AG04450 (cell line): ENCODE measurements around the gene FXN. TPM values are rescaled to one million over a fixed set of nuclear protein-coding genes. Genes with fewer than 3 reads are reported as not detected.

Source experiments
- CTCF ChIA-PET: fragments of 300-600, 350-600 bp; formaldehyde crosslinking; extraction: SDS; loops from one replicate; lab custom pipeline; 2022; ENCODE audit warnings: antibody characterized with exemption, inconsistent platforms; lab: Charles Lee
- POLR2A ChIA-PET: fragments of 350-600 bp; formaldehyde crosslinking; extraction: SDS; loops from one replicate; lab custom pipeline; 2021; ENCODE audit warnings: antibody characterized with exemption, inconsistent platforms; lab: Yijun Ruan, JAX
- DNase-seq: peaks from one replicate; pipeline ENCODE4 v3.0.0-alpha.2; 2011; ENCODE audit warnings: low read depth, low spot score
- H3K27ac ChIP-seq: one replicate; pipeline ENCODE4 v1.5.1; 2012; ENCODE audit warnings: low read depth, low read length, control low read depth
- H3K27me3 ChIP-seq: one replicate; pipeline ENCODE4 v1.6.0; 2012; ENCODE audit warnings: low read length; ENCODE audit not compliant: control insufficient read depth, insufficient read depth
- H3K4me3 ChIP-seq: 2 replicates; pipeline ENCODE4 v1.5.1; 2011; ENCODE audit warnings: mild to moderate bottlenecking, low read depth, low read length, control low read depth
- H3K9me3 ChIP-seq: 2 replicates; pipeline ENCODE4 v1.5.1; 2012; ENCODE audit warnings: low read length; ENCODE audit not compliant: control insufficient read depth, insufficient read depth
- CTCF ChIP-seq: IDR thresholded peaks from 2 replicates; pipeline ENCODE4 v1.5.1; 2011; ENCODE audit warnings: low read depth, low read length, control low read depth, inconsistent platforms
- polyA plus RNA-seq: library from polyadenylated mRNA; depleted of rRNA; stranded (reverse); fragments of >200 nt; gene quantifications from 2 replicates; pipeline ENCODE4 v1.2.3, GENCODE V29; 2011

The FXN gene
- polyA plus RNA-seq, 1 experiment: 18.0 TPM

- H3K27me3 ChIP-seq: no peaks in the 10 kb centered on the region
- ChIA-PET CTCF (no interaction called here), POLR2A (no interaction called here)
- H3K9me3 ChIP-seq: no peaks in the 10 kb centered on the region
- no peak overlapping the region for H3K27ac ChIP-seq
- no peak overlapping the region for H3K4me3 ChIP-seq
- DNase-seq: no peak
- no peak for TF ChIP-seq CTCF
These were observed 5.1 kb downstream of the FXN start for GRCh38 chr9:69040646-69041045.

GRCh38 chr9:69044240-69045219 is 9.0 kb downstream of the FXN start:
- Histone ChIP-seq H3K27ac (peak overlapping the region; percentile 39), H3K9me3 (no peaks in the 10 kb centered on the region), H3K4me3 (no peak overlapping the region), H3K27me3 (no peaks in the 10 kb centered on the region)
- TF ChIP-seq CTCF: no peak
- ChIA-PET CTCF (interaction anchor here (0.7 to 2.1 kb wide), 6 partner anchors 9 to 229 kb away, joined by 3 to 11 read pairs (median 3); partner anchors contain the start of gene FXN), POLR2A (interaction anchor here (1.2 kb wide), 1 partner anchor 130 kb away, joined by 3 read pairs; the partner anchor contains the start of gene TJP2)
- DNase-seq: no peak

GRCh38 chr9:69045821-69046220 is 10.3 kb downstream of the FXN start:
- DNase-seq: no peak
- ChIA-PET POLR2A (interaction anchor here (1.2 kb wide), 1 partner anchor 128 kb away, joined by 3 read pairs; the partner anchor contains the start of gene TJP2), CTCF (interaction anchor here (0.7 to 2.9 kb wide), 4 partner anchors 8 to 227 kb away, joined by 3 to 19 read pairs (median 5); partner anchors contain the start of gene FXN)
- no peaks in the 10 kb centered on the region for H3K27me3 ChIP-seq
- no peaks in the 10 kb centered on the region for H3K9me3 ChIP-seq
- no peak overlapping the region for H3K27ac ChIP-seq
- TF ChIP-seq CTCF: no peak
- H3K4me3 ChIP-seq: no peak overlapping the region

GRCh38 chr9:69046723-69047122 is 11.2 kb downstream of the FXN start:
- no peak for TF ChIP-seq CTCF
- CTCF ChIA-PET: interaction anchor here (0.6 to 2.9 kb wide), 3 partner anchors 11 to 485 kb away, joined by 3 to 19 read pairs (median 5); partner anchors contain the start of gene FXN
- H3K27me3 ChIP-seq: no peaks in the 10 kb centered on the region
- no peaks in the 10 kb centered on the region for H3K9me3 ChIP-seq
- no peak overlapping the region for H3K4me3 ChIP-seq
- DNase-seq: no peak
- POLR2A ChIA-PET: no interaction called here
- H3K27ac ChIP-seq: no peak overlapping the region
